Endothelial cell of umbilical vein (primary cell): ENCODE results near the gene TTC34. TPM values are rescaled to one million over a fixed set of nuclear protein-coding genes. Genes with fewer than 3 reads are reported as not detected.
A peak's percentile ranks its signal among the peaks of the same experiment; 100 is the strongest.

Source experiments
- BruUV-seq: library from RNA; stranded (reverse); fragments of 400-500 nt; replicated peaks from 2 replicates; lab custom pipeline; 2021; lab: Mats Ljungman, UMichigan
- CTCF ChIA-PET: fragments of 300-600, 350-600 bp; sonication (Branson Sonifier 250); formaldehyde crosslinking; loops from one replicate; lab custom pipeline; 2021; ENCODE audit warnings: antibody characterized with exemption, inconsistent platforms; lab: Charles Lee
- POLR2A ChIA-PET: fragments of 300-600, 350-600 bp; sonication (Branson Sonifier 250); formaldehyde crosslinking; loops from one replicate; lab custom pipeline; 2021; ENCODE audit warnings: antibody characterized with exemption, inconsistent platforms; lab: Charles Lee
- DNase-seq: peaks from one replicate; pipeline ENCODE4 v3.0.0-alpha.2; 2011; ENCODE audit warnings: low read depth, low spot score
- FAIRE-seq: peaks from 2 replicates; lab custom pipeline; 2011; peaks lifted over from hg19 to GRCh38; lab: Jason Lieb, UNC
- H2AFZ ChIP-seq: 2 replicates; pipeline ENCODE4 v1.6.0; 2012; ENCODE audit warnings: low read depth, low read length, control low read depth, inconsistent platforms
- H3K27ac ChIP-seq: 2 replicates; pipeline ENCODE4 v1.5.1; 2011; ENCODE audit warnings: low read depth, mild to moderate bottlenecking, control low read depth, low read length, moderate library complexity; ENCODE audit not compliant: insufficient read depth
- H3K27me3 ChIP-seq, 2 experiments: 2 replicates each; pipeline versions ENCODE4 v1.6.0 to v1.6.1; 2011; ENCODE audit warnings: low read length in 2 of 2, mixed read lengths in 1 of 2; ENCODE audit not compliant: control insufficient read depth in 2 of 2, insufficient read depth in 2 of 2
- H3K36me3 ChIP-seq, 2 experiments: 2 replicates in 1 of 2; 3 replicates in 1 of 2; pipeline ENCODE4 v1.5.1; 2011; ENCODE audit warnings: low read length in 2 of 2, mild to moderate bottlenecking in 1 of 2, moderate library complexity in 1 of 2; ENCODE audit not compliant: control insufficient read depth in 2 of 2, insufficient read depth in 2 of 2; ENCODE audit errors: extremely low read depth in 1 of 2
- H3K4me1 ChIP-seq: 3 replicates; pipeline ENCODE4 v1.5.1; 2011; ENCODE audit warnings: mild to moderate bottlenecking, low read length; ENCODE audit not compliant: control insufficient read depth, insufficient read depth; ENCODE audit errors: extremely low read depth
- H3K4me2 ChIP-seq: 2 replicates; pipeline ENCODE4 v1.6.1; 2011; ENCODE audit warnings: low read length, control low read depth, mixed read lengths; ENCODE audit not compliant: insufficient read depth
- H3K4me3 ChIP-seq, 3 experiments: fragments of 200-600 bp in 1 of 3; sonication (generic), shearing (Covaris generic) in 1 of 3; replicated peaks in 1 of 3; 2 replicates each; pipeline ENCODE4 v1.5.1; 2011 to 2016; ENCODE audit warnings: control low read depth in 3 of 3, low read length in 3 of 3, mild to moderate bottlenecking in 2 of 3, inconsistent platforms in 1 of 3, low read depth in 1 of 3, moderate library complexity in 1 of 3; ENCODE audit not compliant: insufficient read depth in 1 of 3
- H3K79me2 ChIP-seq: 2 replicates; pipeline ENCODE4 v1.6.0; 2012; ENCODE audit warnings: low read length, inconsistent platforms; ENCODE audit not compliant: control insufficient read depth, insufficient read depth
- H3K9ac ChIP-seq: replicated peaks from 2 replicates; pipeline ENCODE3; 2011; ENCODE audit warnings: low read length, control low read depth; ENCODE audit not compliant: insufficient read depth; ENCODE audit errors: extremely low read depth
- H3K9me1 ChIP-seq: replicated peaks from 3 replicates; pipeline ENCODE4 v1.6.0; 2011; ENCODE audit warnings: mild to moderate bottlenecking, low read length; ENCODE audit not compliant: control insufficient read depth, insufficient read depth; ENCODE audit errors: extremely low read depth
- H3K9me3 ChIP-seq: replicated peaks from 2 replicates; pipeline ENCODE4 v1.5.1; 2012; ENCODE audit warnings: low read length, inconsistent platforms; ENCODE audit not compliant: control insufficient read depth, insufficient read depth
- H4K20me1 ChIP-seq: replicated peaks from 2 replicates; pipeline ENCODE3; 2011; ENCODE audit warnings: mild to moderate bottlenecking, low read length; ENCODE audit not compliant: control insufficient read depth, insufficient read depth; ENCODE audit errors: extremely low read depth
- EZH2 ChIP-seq: IDR thresholded peaks from 2 replicates; pipeline ENCODE4 v1.6.1; 2012; ENCODE audit warnings: borderline replicate concordance, low read depth, mild to moderate bottlenecking, moderate library complexity, low read length, inconsistent platforms; ENCODE audit not compliant: severe bottlenecking
- FOS ChIP-seq: IDR thresholded peaks from 2 replicates; pipeline ENCODE4 v1.6.1; 2011; ENCODE audit warnings: mild to moderate bottlenecking, low read length, moderate library complexity, borderline replicate concordance; ENCODE audit not compliant: insufficient read depth
- GATA2 ChIP-seq: IDR thresholded peaks from 2 replicates; pipeline ENCODE4 v1.7.0; 2011; ENCODE audit warnings: low read depth, mild to moderate bottlenecking, moderate library complexity, mixed read lengths, low read length; ENCODE audit not compliant: insufficient read length, insufficient read depth
- JUN ChIP-seq: IDR thresholded peaks from 2 replicates; pipeline ENCODE4 v1.6.1; 2011; ENCODE audit warnings: borderline replicate concordance, low read depth; ENCODE audit not compliant: insufficient read length, insufficient read depth
- MAX ChIP-seq: IDR thresholded peaks from 2 replicates; pipeline ENCODE4 v1.6.1; 2011; ENCODE audit not compliant: insufficient read depth, insufficient read length
- MYC ChIP-seq: IDR thresholded peaks from one replicate; pipeline ENCODE4 v1.6.1; 2011; ENCODE audit warnings: mild to moderate bottlenecking, low read depth, low read length
- POLR2AphosphoS5 ChIP-seq: IDR thresholded peaks from 2 replicates; pipeline ENCODE4 v1.6.1; 2012; ENCODE audit warnings: low read depth, mild to moderate bottlenecking, control low read depth, low read length, moderate library complexity; ENCODE audit not compliant: insufficient read depth
- dilution Hi-C: fragments of 300-500 bp; cut with MboI; formaldehyde crosslinking; loops from one replicate; pipeline ENCODE4 v1.15.0; 2019; ENCODE audit warnings: low sequenced_read_pairs; ENCODE audit not compliant: extremely low pct_ligation_motif_present
- intact Hi-C: fragments of 100-400 bp; cut with micrococcal nuclease; formaldehyde crosslinking; loops from one replicate; pipeline ENCODE4 v1.10.0; 2022
- polyA plus RNA-seq, 4 experiments: library from polyadenylated mRNA; depleted of rRNA in 3 of 4; stranded (reverse) in 3 of 4; unstranded in 1 of 4; fragments of >200 nt; gene quantifications; 2 replicates each; pipeline versions ENCODE4 v1.2.1 to v1.2.3, GENCODE V29; 2011 to 2012; ENCODE audit warnings: missing spikeins in 1 of 4
- total RNA-seq: library from RNA; stranded (reverse); gene quantifications from 2 replicates; pipeline ENCODE4 v1.2.3, GENCODE V29; 2021

TTC34 gene
- total and polyA plus RNA-seq, 2 donors (not counting 3 experiments of a cell fraction or from before 2014, with no cell fraction given) = 0.08 to 0.77 TPM

GRCh38 chr1:2628933-2629626, 172.4 kb downstream of the TTC34 start:
- Histone ChIP-seq H3K9me1 (no peaks in the 10 kb centered on the region), H4K20me1 (no peaks in the 10 kb centered on the region), H3K9ac (no peak overlapping the region), H3K9me3 (no peaks in the 10 kb centered on the region), H3K79me2 (no peaks in the 10 kb centered on the region), H3K27ac (no peak overlapping the region), H3K27me3 (peaks cover 8 to 12% of the 10 kb centered on the region in 2 experiments), H3K4me1 (no peaks in the 10 kb centered on the region), H3K36me3 (no peaks in the 10 kb centered on the region), H3K4me2 (no peak overlapping the region), H3K4me3 (no peak overlapping the region), H2AFZ (no peak overlapping the region)
- ChIA-PET POLR2A (no interaction called here), CTCF (no interaction called here)
- DNase-seq (no peak), FAIRE-seq (no peak)
- intact Hi-C loops = no loop called here
- TF ChIP-seq JUN = no peak
- TF ChIP-seq GATA2 = no peak
- TF ChIP-seq FOS = no peak
- peak; percentile 40 for TF ChIP-seq EZH2
- TF ChIP-seq MYC = no peak
- no TSS peak for BruUV-seq
- dilution Hi-C loops = no loop called here

- DNase-seq = no peak
- intact Hi-C loops (no loop called here), dilution Hi-C loops (no loop called here)
- TF ChIP-seq EZH2 (peak; percentile 34), MAX (no peak), POLR2AphosphoS5 (no peak)
- Histone ChIP-seq H3K9me3 (no peaks in the 10 kb centered on the region), H3K9ac (no peak overlapping the region), H3K27me3 (peaks cover 8 to 12% of the 10 kb centered on the region in 2 experiments), H3K9me1 (no peaks in the 10 kb centered on the region), H3K4me3 (no peak overlapping the region), H3K79me2 (no peaks in the 10 kb centered on the region), H3K4me1 (no peaks in the 10 kb centered on the region), H2AFZ (no peak overlapping the region), H4K20me1 (no peaks in the 10 kb centered on the region), H3K4me2 (no peak overlapping the region), H3K36me3 (no peaks in the 10 kb centered on the region), H3K27ac (no peak overlapping the region)
- no peak for FAIRE-seq
- ChIA-PET POLR2A (no interaction called here), CTCF (no interaction called here)
- no TSS peak for BruUV-seq
Measured at GRCh38 chr1:2628191-2628932, 173.1 kb downstream of the TTC34 start.
